Ishikawa (cell line): ENCODE measurements around the gene PTGES2.
A peak's percentile ranks its signal among the peaks of the same experiment; 100 is the strongest.

Experiments
- CEBPB ChIP-seq: IDR thresholded peaks from 2 replicates; pipeline ENCODE4 v1.6.1; 2012
- CREB1 ChIP-seq: IDR thresholded peaks from 2 replicates; pipeline ENCODE4 v1.6.1; 2012; ENCODE audit warnings: low read depth
- EGR1 ChIP-seq: IDR thresholded peaks from 2 replicates; pipeline ENCODE4 v1.6.1; 2012
- EP300 ChIP-seq: IDR thresholded peaks from 2 replicates; pipeline ENCODE4 v1.6.1; 2012; ENCODE audit warnings: borderline replicate concordance
- FOXM1 ChIP-seq: IDR thresholded peaks from 2 replicates; pipeline ENCODE4 v1.6.1; 2012; ENCODE audit warnings: low read depth, borderline replicate concordance
- NFIC ChIP-seq: IDR thresholded peaks from 2 replicates; pipeline ENCODE4 v1.6.1; 2012
- RAD21 ChIP-seq: IDR thresholded peaks from 2 replicates; pipeline ENCODE4 v1.6.1; 2012; ENCODE audit warnings: low read depth
- REST ChIP-seq: IDR thresholded peaks from 2 replicates; pipeline ENCODE4 v1.6.1; 2012; ENCODE audit warnings: low read depth, mild to moderate bottlenecking
- TAF1 ChIP-seq: IDR thresholded peaks from 2 replicates; pipeline ENCODE4 v1.6.1; 2012; ENCODE audit warnings: low read depth, mild to moderate bottlenecking
- TCF12 ChIP-seq: IDR thresholded peaks from 2 replicates; pipeline ENCODE4 v1.6.1; 2012; ENCODE audit warnings: low read depth
- TEAD4 ChIP-seq: IDR thresholded peaks from 2 replicates; pipeline ENCODE4 v1.6.1; 2012
- USF1 ChIP-seq: IDR thresholded peaks from 2 replicates; pipeline ENCODE4 v1.6.1; 2012
- YY1 ChIP-seq: IDR thresholded peaks from 2 replicates; pipeline ENCODE4 v1.6.1; 2012; ENCODE audit warnings: low read depth
- ZBTB7A ChIP-seq: IDR thresholded peaks from 2 replicates; pipeline ENCODE4 v1.6.1; 2012; ENCODE audit warnings: low read depth
- TF ChIP-seq, protein P1 (sequence below): IDR thresholded peaks from 2 replicates; pipeline ENCODE4 v1.6.1; 2012

Gene PTGES2

DNA sequence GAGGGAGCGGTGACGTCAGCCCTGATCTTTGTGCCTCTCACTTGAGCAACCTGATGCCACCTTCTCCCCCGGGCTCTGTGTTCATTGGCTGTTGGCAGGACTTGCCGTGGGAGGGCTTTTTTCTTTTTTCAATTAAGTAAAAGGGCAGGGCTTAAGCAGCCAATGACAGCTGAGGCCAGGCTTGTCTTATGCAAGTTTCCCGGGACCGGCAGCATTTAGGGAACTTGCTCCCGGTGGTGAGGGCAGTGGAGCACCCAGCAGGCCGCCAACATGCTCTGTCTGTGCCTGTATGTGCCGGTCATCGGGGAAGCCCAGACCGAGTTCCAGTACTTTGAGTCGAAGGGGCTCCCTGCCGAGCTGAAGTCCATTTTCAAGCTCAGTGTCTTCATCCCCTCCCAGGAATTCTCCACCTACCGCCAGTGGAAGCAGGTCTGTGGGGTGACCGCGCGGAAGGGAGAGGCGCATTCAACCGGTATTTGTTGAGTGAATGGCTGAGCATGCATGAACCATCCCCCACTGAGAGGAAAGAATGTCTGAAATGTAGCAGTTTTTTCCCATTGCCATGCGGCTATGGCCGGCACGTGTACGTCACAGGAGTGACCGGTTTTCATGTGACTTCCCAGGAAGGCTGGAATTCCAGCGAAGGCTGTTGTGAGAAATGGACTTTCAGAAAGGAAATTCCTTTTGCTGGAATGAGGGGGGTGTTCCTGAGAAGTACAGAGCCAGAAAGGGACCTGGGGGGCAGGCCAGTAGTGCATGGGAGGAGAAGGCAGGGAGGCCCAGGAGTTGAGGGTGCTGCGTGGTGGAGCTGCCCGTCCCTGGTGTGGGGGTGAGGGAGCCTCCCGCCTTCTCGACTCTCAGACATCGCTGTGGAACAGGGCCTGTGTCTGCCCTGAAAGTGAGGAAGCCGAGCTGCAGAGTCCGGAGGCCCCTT is 29.0 kb downstream of the PTGES2 start:
- TF ChIP-seq TCF12 (peak; percentile 87), YY1 (peak; percentile 71), TAF1 (peak; percentile 74), RAD21 (no peak), REST (no peak), EP300 (peak; percentile 82), NFIC (peak; percentile 40; the same call in 1 of the 2 replicates), ZBTB7A (no peak), FOXM1 (peak; percentile 47; the same call in 1 of the 2 replicates), CEBPB (peak; percentile 84), CREB1 (peak; percentile 67), TEAD4 (peak; percentile 98), USF1 (peak; percentile 82), EGR1 (peak; percentile 48; the same call in 1 of the 2 replicates)
- TF ChIP-seq, protein P1, sequence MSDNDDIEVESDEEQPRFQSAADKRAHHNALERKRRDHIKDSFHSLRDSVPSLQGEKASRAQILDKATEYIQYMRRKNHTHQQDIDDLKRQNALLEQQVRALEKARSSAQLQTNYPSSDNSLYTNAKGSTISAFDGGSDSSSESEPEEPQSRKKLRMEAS = peak; percentile 98

DNA sequence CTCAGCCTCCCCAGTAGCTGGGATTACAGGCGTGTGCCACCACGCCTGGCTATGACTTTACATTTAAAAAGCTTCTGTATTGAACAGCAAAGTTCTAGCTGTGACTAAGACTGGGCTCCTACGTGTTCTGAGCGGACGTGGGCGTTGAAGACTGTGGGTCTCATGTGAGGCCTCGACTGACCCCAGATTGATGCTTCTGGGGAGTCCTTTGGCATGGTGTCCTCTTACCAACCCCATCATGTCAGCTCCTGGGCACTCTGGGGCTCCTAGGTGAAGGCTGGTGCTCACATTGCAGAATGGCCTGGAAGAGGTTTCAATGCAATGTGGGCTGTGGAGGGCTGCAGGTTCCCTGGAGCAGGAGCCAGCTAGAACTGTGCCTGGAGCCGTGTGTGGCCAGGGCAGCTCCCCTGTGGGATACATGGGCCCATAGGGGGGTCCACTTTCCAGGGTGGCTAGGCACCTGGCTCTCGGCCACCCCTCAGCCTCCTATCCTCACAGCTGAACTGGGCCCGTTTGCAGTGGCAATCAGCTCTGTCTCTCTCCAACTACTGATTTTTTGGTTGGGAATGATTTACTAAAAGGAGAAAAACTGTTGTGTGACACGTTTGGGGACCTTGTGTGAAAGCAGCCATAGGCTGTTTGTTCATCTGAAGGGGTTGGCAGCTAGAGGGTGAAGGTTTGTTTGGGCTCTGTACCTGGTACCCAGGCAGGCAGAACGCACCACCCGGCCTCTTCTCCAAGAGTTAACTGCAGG is 29.8 kb downstream of the PTGES2 start:
- TF ChIP-seq YY1 = no peak
- no peak for TF ChIP-seq TEAD4
- TF ChIP-seq TCF12 = no peak
- TF ChIP-seq USF1 = no peak
- TF ChIP-seq RAD21 = no peak
- TF ChIP-seq EP300 = no peak
- TF ChIP-seq NFIC = no peak
- TF ChIP-seq CEBPB = no peak
- TF ChIP-seq REST = no peak
- TF ChIP-seq FOXM1 = no peak

GRCh38 chr9:128096616-128097536 is 30.7 kb downstream of the PTGES2 start:
- TF ChIP-seq TCF12 = no peak
- TF ChIP-seq NFIC = no peak
- TF ChIP-seq ZBTB7A = no peak
- TF ChIP-seq, protein P1 = no peak
- no peak for TF ChIP-seq YY1
- no peak for TF ChIP-seq FOXM1
- TF ChIP-seq EGR1 = no peak
- TF ChIP-seq EP300 = no peak
- TF ChIP-seq USF1 = no peak
- no peak for TF ChIP-seq TAF1
- no peak for TF ChIP-seq TEAD4
- no peak for TF ChIP-seq CREB1

GRCh38 chr9:128094950-128095544 is 32.5 kb downstream of the PTGES2 start:
- TF ChIP-seq EGR1 = no peak
